Liver (tissue), 9 donors: ENCODE measurements around the gene ARL9. TPM values are rescaled to one million over a fixed set of nuclear protein-coding genes. Genes with fewer than 3 reads are reported as not detected.

Experiments used
- DNase-seq: peaks from one replicate; pipeline ENCODE4 v3.0.0-alpha.2; 2017; ENCODE audit warnings: low spot score
- H3K27ac ChIP-seq, 2 donors: one replicate each; pipeline ENCODE4 v1.7.0; 2013; ENCODE audit warnings: inconsistent platforms in 2 of 2, low read length in 2 of 2, control low read depth in 1 of 2, low read depth in 1 of 2, mild to moderate bottlenecking in 1 of 2
- H3K27me3 ChIP-seq, 4 donors: one replicate each; pipeline versions ENCODE4 v1.6.1 to v1.7.0; 2013; ENCODE audit warnings: low read length in 3 of 4, inconsistent platforms in 1 of 4, mild to moderate bottlenecking in 1 of 4, moderate library complexity in 1 of 4; ENCODE audit not compliant: control insufficient read depth in 4 of 4, insufficient read depth in 4 of 4
- H3K36me3 ChIP-seq, 4 donors: one replicate each; pipeline versions ENCODE4 v1.6.1 to v1.7.0; 2013; ENCODE audit warnings: low read length in 3 of 4, mild to moderate bottlenecking in 3 of 4, low read depth in 1 of 4, moderate library complexity in 1 of 4; ENCODE audit not compliant: control insufficient read depth in 4 of 4, insufficient read depth in 3 of 4
- H3K4me1 ChIP-seq, 4 donors: one replicate each; pipeline versions ENCODE4 v1.6.1 to v1.7.0; 2013; ENCODE audit warnings: low read length in 3 of 4, mild to moderate bottlenecking in 3 of 4, moderate library complexity in 1 of 4; ENCODE audit not compliant: control insufficient read depth in 4 of 4, insufficient read depth in 4 of 4
- H3K4me3 ChIP-seq, 3 donors: one replicate each; pipeline versions ENCODE4 v1.6.1 to v1.7.0; 2013; ENCODE audit warnings: low read length in 3 of 3, control low read depth in 1 of 3, low read depth in 1 of 3, mild to moderate bottlenecking in 1 of 3
- H3K9ac ChIP-seq, 2 donors: one replicate each; pipeline ENCODE4 v1.7.0; 2013; ENCODE audit warnings: low read length in 2 of 2, mild to moderate bottlenecking in 2 of 2, moderate library complexity in 2 of 2, control low read depth in 1 of 2, low read depth in 1 of 2
- H3K9me3 ChIP-seq, 4 donors: one replicate each; pipeline versions ENCODE4 v1.6.1 to v1.7.0; 2013; ENCODE audit warnings: low read length in 3 of 4; ENCODE audit not compliant: control insufficient read depth in 4 of 4
- ATF3 ChIP-seq: IDR thresholded peaks from 2 replicates; pipeline ENCODE4 v1.6.1; 2016; ENCODE audit warnings: antibody characterized with exemption
- CTCF ChIP-seq: fragments of 150-350 bp; IDR thresholded peaks from 2 replicates; pipeline ENCODE4 v1.5.1; 2017; ENCODE audit warnings: improper control_type of control experiment, low read depth, low read length; ENCODE audit not compliant: missing input control
- EGR1 ChIP-seq, 2 donors: IDR thresholded peaks; 2 replicates each; pipeline ENCODE4 v1.6.1; 2016 to 2018; ENCODE audit warnings: antibody characterized with exemption in 2 of 2, low read depth in 2 of 2
- FOXA1 ChIP-seq: IDR thresholded peaks from 2 replicates; pipeline ENCODE4 v1.6.1; 2016; ENCODE audit warnings: antibody characterized with exemption
- FOXA2 ChIP-seq: IDR thresholded peaks from 2 replicates; pipeline ENCODE4 v1.6.1; 2016; ENCODE audit warnings: antibody characterized with exemption
- GABPA ChIP-seq, 2 donors: IDR thresholded peaks in 1 of 2; conservative IDR thresholded peaks in 1 of 2; 2 replicates each; pipeline ENCODE4 v1.6.1; 2016; ENCODE audit warnings: antibody characterized with exemption in 2 of 2, mild to moderate bottlenecking in 1 of 2, moderate library complexity in 1 of 2
- HNF4A ChIP-seq, 2 donors: conservative IDR thresholded peaks; 2 replicates each; pipeline ENCODE4 v1.6.1; 2016; ENCODE audit warnings: antibody characterized with exemption in 2 of 2, mild to moderate bottlenecking in 2 of 2
- HNF4G ChIP-seq: IDR thresholded peaks from 2 replicates; pipeline ENCODE4 v1.6.1; 2016; ENCODE audit warnings: antibody characterized with exemption
- JUND ChIP-seq, 2 donors: IDR thresholded peaks; 2 replicates each; pipeline ENCODE4 v1.6.1; 2016; ENCODE audit warnings: antibody characterized with exemption in 2 of 2
- MAX ChIP-seq: IDR thresholded peaks from 2 replicates; pipeline ENCODE4 v1.6.1; 2016; ENCODE audit warnings: antibody characterized with exemption
- NR2F2 ChIP-seq: IDR thresholded peaks from 2 replicates; pipeline ENCODE4 v1.6.1; 2016; ENCODE audit warnings: antibody characterized with exemption
- RAD21 ChIP-seq, 2 donors: IDR thresholded peaks; 2 replicates each; pipeline ENCODE4 v1.6.1; 2016; ENCODE audit warnings: antibody characterized with exemption in 2 of 2, mild to moderate bottlenecking in 2 of 2
- RXRA ChIP-seq, 2 donors: IDR thresholded peaks; 2 replicates each; pipeline ENCODE4 v1.6.1; 2017 to 2018; ENCODE audit warnings: antibody characterized with exemption in 2 of 2, mild to moderate bottlenecking in 1 of 2
- SP1 ChIP-seq: IDR thresholded peaks from 2 replicates; pipeline ENCODE4 v1.6.1; 2018; ENCODE audit warnings: antibody characterized with exemption, mild to moderate bottlenecking
- TAF1 ChIP-seq: conservative IDR thresholded peaks from 2 replicates; pipeline ENCODE4 v1.6.1; 2016; ENCODE audit warnings: antibody characterized with exemption, mild to moderate bottlenecking
- YY1 ChIP-seq: IDR thresholded peaks from 2 replicates; pipeline ENCODE4 v1.6.1; 2016; ENCODE audit warnings: antibody characterized with exemption, mild to moderate bottlenecking
- ZBTB33 ChIP-seq: IDR thresholded peaks from 2 replicates; pipeline ENCODE4 v1.6.1; 2016; ENCODE audit warnings: antibody characterized with exemption
- WGBS: extraction: QIAGEN DNeasy Blood & Tissue Kit; methylation state at CpG from one replicate; pipeline ENCODE4 v1.1.7; 2013; 5-methylcytosine and 5-hydroxymethylcytosine counted together
- polyA plus RNA-seq, 2 donors: library from polyadenylated mRNA; stranded (reverse) in 1 of 2; unstranded in 1 of 2; fragments of 200-250 nt in 1 of 2; fragments of >200 nt in 1 of 2; fragmentation: Nextera tagmentation in 1 of 2; extraction: Ambion mirVana in 1 of 2; gene quantifications; one replicate each; pipeline versions ENCODE4 v1.2.1 to v1.2.3, GENCODE V29; 2013 to 2015
- total RNA-seq, 2 donors: library from RNA; depleted of rRNA; stranded (reverse); fragments of >200 nt; gene quantifications; one replicate each; pipeline ENCODE4 v1.2.3, GENCODE V29; 2014
- TF ChIP-seq, protein P1 (sequence below): IDR thresholded peaks from 2 replicates; pipeline ENCODE4 v1.6.1; 2016; ENCODE audit warnings: antibody characterized with exemption, mild to moderate bottlenecking
- donor health status: healthy.
- donor health status: healthy.
- donor health status: healthy.
- donor health status: healthy.
- donor health status: healthy.

Gene ARL9
- total and polyA plus RNA-seq, 4 donors, result 0.08 to 0.61 (median 0.10) TPM; not detected in 1

GRCh38 chr4:56513517-56513916, 7.9 kb downstream of the ARL9 start:
- WGBS, result 59% methylated on average over 2 of the region's 2 CpGs

More at GRCh38 chr4:56513517-56513916, 7.9 kb downstream of the ARL9 start:
- no peak overlapping the region for H3K9ac ChIP-seq
- no peaks in the 10 kb centered on the region for H3K36me3 ChIP-seq
- no peak overlapping the region for H3K27ac ChIP-seq
- no peaks in the 10 kb centered on the region for H3K4me1 ChIP-seq
- no peaks in the 10 kb centered on the region for H3K9me3 ChIP-seq
- no peak for DNase-seq
- no peak for TF ChIP-seq ZBTB33
- TF ChIP-seq HNF4A (conservative IDR thresholded peaks at IDR 0.05), result no peak
- TF ChIP-seq JUND (IDR thresholded peaks at IDR 0.05), result no peak
- no peak for TF ChIP-seq EGR1 (IDR thresholded peaks at IDR 0.05; ENCODE audit: low read depth in 2 of 2)
- TF ChIP-seq GABPA (IDR thresholded peaks at IDR 0.05 in 1 of 2, conservative IDR thresholded peaks at IDR 0.05 in 1 of 2), result no peak
- no peak for TF ChIP-seq RXRA (IDR thresholded peaks at IDR 0.05)
- TF ChIP-seq TAF1, result no peak
- TF ChIP-seq HNF4G, result no peak
- TF ChIP-seq RAD21 (IDR thresholded peaks at IDR 0.05), result no peak
- no peak for TF ChIP-seq SP1
- TF ChIP-seq YY1, result no peak
- TF ChIP-seq FOXA2, result no peak
- TF ChIP-seq NR2F2, result no peak
- no peak for TF ChIP-seq FOXA1
- no peak for TF ChIP-seq CTCF
- TF ChIP-seq, protein P1, sequence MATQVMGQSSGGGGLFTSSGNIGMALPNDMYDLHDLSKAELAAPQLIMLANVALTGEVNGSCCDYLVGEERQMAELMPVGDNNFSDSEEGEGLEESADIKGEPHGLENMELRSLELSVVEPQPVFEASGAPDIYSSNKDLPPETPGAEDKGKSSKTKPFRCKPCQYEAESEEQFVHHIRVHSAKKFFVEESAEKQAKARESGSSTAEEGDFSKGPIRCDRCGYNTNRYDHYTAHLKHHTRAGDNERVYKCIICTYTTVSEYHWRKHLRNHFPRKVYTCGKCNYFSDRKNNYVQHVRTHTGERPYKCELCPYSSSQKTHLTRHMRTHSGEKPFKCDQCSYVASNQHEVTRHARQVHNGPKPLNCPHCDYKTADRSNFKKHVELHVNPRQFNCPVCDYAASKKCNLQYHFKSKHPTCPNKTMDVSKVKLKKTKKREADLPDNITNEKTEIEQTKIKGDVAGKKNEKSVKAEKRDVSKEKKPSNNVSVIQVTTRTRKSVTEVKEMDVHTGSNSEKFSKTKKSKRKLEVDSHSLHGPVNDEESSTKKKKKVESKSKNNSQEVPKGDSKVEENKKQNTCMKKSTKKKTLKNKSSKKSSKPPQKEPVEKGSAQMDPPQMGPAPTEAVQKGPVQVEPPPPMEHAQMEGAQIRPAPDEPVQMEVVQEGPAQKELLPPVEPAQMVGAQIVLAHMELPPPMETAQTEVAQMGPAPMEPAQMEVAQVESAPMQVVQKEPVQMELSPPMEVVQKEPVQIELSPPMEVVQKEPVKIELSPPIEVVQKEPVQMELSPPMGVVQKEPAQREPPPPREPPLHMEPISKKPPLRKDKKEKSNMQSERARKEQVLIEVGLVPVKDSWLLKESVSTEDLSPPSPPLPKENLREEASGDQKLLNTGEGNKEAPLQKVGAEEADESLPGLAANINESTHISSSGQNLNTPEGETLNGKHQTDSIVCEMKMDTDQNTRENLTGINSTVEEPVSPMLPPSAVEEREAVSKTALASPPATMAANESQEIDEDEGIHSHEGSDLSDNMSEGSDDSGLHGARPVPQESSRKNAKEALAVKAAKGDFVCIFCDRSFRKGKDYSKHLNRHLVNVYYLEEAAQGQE, result no peak
- TF ChIP-seq ATF3, result no peak
- TF ChIP-seq MAX, result no peak
- H3K4me3 ChIP-seq, result no peak overlapping the region
- H3K27me3 ChIP-seq, result no peaks in the 10 kb centered on the region
